ENCODE measurements around the gene IGFL4.

The IGFL4 gene

GRCh38 chr19:46036744-46037128, 4.1 kb downstream of the IGFL4 start:
- H3K27ac ChIP-seq: no peak overlapping the region
- CTCF ChIA-PET: interaction anchor here (0.6 to 1.1 kb wide), 3 partner anchors 8 to 410 kb away, joined by 3 to 7 read pairs (median 7); no protein-coding TSS in a partner anchor
- POLR2A ChIA-PET (ENCODE audit: low non-redundant PET): no interaction called here
- TF ChIP-seq, protein P1, sequence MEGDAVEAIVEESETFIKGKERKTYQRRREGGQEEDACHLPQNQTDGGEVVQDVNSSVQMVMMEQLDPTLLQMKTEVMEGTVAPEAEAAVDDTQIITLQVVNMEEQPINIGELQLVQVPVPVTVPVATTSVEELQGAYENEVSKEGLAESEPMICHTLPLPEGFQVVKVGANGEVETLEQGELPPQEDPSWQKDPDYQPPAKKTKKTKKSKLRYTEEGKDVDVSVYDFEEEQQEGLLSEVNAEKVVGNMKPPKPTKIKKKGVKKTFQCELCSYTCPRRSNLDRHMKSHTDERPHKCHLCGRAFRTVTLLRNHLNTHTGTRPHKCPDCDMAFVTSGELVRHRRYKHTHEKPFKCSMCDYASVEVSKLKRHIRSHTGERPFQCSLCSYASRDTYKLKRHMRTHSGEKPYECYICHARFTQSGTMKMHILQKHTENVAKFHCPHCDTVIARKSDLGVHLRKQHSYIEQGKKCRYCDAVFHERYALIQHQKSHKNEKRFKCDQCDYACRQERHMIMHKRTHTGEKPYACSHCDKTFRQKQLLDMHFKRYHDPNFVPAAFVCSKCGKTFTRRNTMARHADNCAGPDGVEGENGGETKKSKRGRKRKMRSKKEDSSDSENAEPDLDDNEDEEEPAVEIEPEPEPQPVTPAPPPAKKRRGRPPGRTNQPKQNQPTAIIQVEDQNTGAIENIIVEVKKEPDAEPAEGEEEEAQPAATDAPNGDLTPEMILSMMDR (conservative IDR thresholded peaks at IDR 0.05; ENCODE audit: low read depth): no peak
- DNase-seq (ENCODE audit: low spot score): no peak

GRCh38 chr19:46035986-46036743, 4.6 kb downstream of the IGFL4 start:
- DNase-seq (ENCODE audit: low spot score): no peak
- POLR2A ChIA-PET (ENCODE audit: low non-redundant PET): interaction anchor here (0.6 kb wide), 1 partner anchor 526 kb away, joined by 3 read pairs; no protein-coding TSS in a partner anchor
- CTCF ChIA-PET: interaction anchor here (0.6 to 1.1 kb wide), 4 partner anchors 8 to 411 kb away, joined by 3 to 7 read pairs (median 6); no protein-coding TSS in a partner anchor
- TF ChIP-seq, protein P1 (conservative IDR thresholded peaks at IDR 0.05; ENCODE audit: low read depth): no peak
- no peak overlapping the region for H3K27ac ChIP-seq

GRCh38 chr19:46035546-46035945, 5.3 kb downstream of the IGFL4 start:
- TF ChIP-seq, protein P1 (conservative IDR thresholded peaks at IDR 0.05; ENCODE audit: low read depth): no peak
- no peak for DNase-seq (ENCODE audit: low spot score)
- ChIA-PET CTCF (interaction anchor here (1.0 kb wide), 1 partner anchor 42 kb away, joined by 3 read pairs; no protein-coding TSS in a partner anchor), POLR2A (ENCODE audit: low non-redundant PET) (interaction anchor here (0.6 kb wide), 1 partner anchor 526 kb away, joined by 3 read pairs; no protein-coding TSS in a partner anchor)
- no peak overlapping the region for H3K27ac ChIP-seq

GRCh38 chr19:46033401-46033800, 7.4 kb downstream of the IGFL4 start:
- ChIA-PET CTCF (interaction anchor here (0.9 to 1.0 kb wide), 2 partner anchors 44 to 45 kb away, joined by 3 to 13 read pairs; no protein-coding TSS in a partner anchor), POLR2A (ENCODE audit: low non-redundant PET) (no interaction called here)
- TF ChIP-seq, protein P1 (conservative IDR thresholded peaks at IDR 0.05; ENCODE audit: low read depth): no peak
- DNase-seq (ENCODE audit: low spot score): no peak
- no peak overlapping the region for H3K27ac ChIP-seq

DNA sequence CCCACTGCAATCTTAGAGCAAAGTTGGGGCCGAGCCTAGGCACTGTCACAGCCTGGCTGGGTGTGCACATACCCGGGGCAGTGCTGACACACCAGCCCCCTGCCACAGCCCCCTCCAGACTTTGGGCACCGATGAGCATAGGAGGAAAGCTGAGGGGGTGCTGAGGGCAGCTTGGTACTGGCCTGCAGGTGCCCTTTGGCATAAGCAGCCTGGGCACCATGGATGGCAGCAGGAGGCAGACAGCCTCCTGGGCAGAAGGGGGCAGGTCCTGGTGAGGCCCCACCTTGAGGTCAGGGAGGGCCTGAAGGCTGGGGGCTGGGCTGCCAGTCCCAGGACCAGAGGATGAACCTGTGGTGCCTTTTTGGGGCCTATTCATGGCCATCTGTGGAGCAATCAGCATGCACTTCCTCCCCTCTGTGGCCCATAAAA, 8.2 kb downstream of the IGFL4 start:
- H3K27ac ChIP-seq: no peak overlapping the region
- CTCF ChIA-PET: interaction anchor here (0.7 to 1.2 kb wide), 4 partner anchors 16 to 46 kb away, joined by 4 to 13 read pairs (median 7); no protein-coding TSS in a partner anchor

More for the DNA sequence above, 8.2 kb downstream of the IGFL4 start:
- TF ChIP-seq, protein P1 (conservative IDR thresholded peaks at IDR 0.05; ENCODE audit: low read depth): no peak
- no peak for DNase-seq (ENCODE audit: low spot score)
- POLR2A ChIA-PET (ENCODE audit: low non-redundant PET): no interaction called here
